Loucy (cell line): ENCODE results near the gene NEO1.

ENCODE experiments used
- CTCF ChIP-seq: fragments of 200-600 bp; sonication (generic); conservative IDR thresholded peaks from 2 replicates; pipeline ENCODE4 v1.5.1; 2014; ENCODE audit warnings: mild to moderate bottlenecking, antibody characterized with exemption, low read length
- EZH2phosphoT487 ChIP-seq: fragments of 200-600 bp; IDR thresholded peaks from 2 replicates; pipeline ENCODE4 v1.6.1; 2018; ENCODE audit warnings: antibody characterized with exemption, mild to moderate bottlenecking, moderate library complexity, borderline replicate concordance

- TF ChIP-seq CTCF (no peak), EZH2phosphoT487 (no peak)
These were observed 25.7 kb upstream of the NEO1 start for GRCh38 chr15:73026511-73027054.
